Dermis blood vessel endothelial cell (primary cell): ENCODE measurements around the gene RAB33B. TPM values are rescaled to one million over a fixed set of nuclear protein-coding genes. Genes with fewer than 3 reads are reported as not detected.

ENCODE experiments used
- DNase-seq: peaks from one replicate; pipeline ENCODE4 v3.0.0; 2010
- total RNA-seq: library from RNA; depleted of rRNA; stranded (reverse); fragments of >200 nt; gene quantifications from 2 replicates; pipeline ENCODE4 v1.2.3, GENCODE V29; 2014

Gene RAB33B
- total RNA-seq, 1 donor from 2014 or later, result 27.1 TPM

- DNase-seq, result peak; percentile 64
Observed at GRCh38 chr4:139509727-139510410, 55.9 kb downstream of the RAB33B start.

DNA sequence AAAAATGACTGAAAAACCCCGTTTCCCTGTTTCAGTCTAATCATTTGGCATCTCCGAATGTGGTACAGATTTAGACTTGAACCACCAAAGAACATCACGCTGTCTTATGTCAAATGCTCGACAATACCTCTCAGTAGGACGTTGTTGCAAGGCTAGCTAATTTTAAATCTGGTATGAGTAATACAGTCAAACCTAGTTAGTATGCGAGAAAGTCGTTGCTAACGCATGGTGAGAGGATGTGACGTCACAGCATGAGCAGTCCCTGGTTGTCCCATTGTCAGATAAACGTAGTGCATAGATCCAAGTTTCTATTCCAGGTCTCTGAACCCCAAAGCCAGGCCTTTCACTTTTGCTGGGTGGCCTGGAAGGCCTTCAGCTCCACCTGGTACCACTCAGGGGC is 57.4 kb downstream of the RAB33B start:
- peak; percentile 68 for DNase-seq

DNA sequence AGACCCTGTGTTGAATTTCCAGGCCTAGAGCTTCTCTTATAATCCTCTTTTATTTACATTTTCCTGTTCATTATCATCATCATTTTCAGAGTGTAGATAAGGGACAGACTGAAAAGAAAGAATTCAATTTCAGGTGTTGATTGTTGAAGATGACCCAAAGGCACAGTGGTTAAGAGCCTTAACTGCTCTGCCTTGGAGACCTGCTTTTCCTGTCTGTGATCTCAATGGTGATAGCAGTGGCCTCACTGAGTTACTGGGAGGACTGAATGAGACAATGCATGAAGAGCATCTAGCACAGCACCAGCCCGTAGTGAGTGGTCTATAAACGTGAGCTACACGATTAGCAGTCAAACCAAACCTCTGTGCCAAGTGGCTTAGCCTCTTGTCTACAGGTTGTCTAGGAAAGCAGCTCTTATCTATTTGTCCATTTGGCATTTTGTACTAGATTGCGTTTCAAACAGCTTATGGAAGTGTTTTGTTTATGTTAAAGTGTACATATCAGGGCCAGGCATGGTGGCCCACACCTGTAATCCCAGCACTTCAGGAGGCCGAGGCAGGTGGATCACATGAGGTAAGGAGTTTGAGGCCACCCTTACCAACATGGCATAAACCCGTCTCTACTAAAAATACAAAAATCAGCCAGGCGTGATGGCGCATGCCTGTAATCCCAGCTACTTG is 60.6 kb downstream of the RAB33B start:
- no peak for DNase-seq

DNA sequence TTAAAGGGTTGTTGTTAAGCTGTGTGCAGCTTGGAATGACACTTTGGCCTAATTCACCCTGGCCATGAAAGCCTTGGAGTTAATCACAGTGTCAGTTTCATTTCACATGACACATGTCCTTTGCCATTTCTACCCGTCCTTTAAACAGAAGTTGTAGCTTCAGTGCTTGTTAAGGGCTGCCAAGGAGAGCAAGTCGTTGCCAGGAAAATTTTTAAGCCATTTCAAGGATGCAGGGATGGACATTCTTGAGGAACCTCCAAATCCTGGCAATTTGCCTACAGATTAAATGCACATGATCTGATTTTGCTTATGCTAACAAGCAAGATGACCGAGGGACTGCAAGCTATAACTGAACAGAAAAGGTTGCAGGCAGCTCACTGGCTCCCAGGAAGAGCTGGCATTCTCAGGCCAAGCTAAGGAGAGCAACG is 61.6 kb downstream of the RAB33B start:
- DNase-seq, result no peak

DNA sequence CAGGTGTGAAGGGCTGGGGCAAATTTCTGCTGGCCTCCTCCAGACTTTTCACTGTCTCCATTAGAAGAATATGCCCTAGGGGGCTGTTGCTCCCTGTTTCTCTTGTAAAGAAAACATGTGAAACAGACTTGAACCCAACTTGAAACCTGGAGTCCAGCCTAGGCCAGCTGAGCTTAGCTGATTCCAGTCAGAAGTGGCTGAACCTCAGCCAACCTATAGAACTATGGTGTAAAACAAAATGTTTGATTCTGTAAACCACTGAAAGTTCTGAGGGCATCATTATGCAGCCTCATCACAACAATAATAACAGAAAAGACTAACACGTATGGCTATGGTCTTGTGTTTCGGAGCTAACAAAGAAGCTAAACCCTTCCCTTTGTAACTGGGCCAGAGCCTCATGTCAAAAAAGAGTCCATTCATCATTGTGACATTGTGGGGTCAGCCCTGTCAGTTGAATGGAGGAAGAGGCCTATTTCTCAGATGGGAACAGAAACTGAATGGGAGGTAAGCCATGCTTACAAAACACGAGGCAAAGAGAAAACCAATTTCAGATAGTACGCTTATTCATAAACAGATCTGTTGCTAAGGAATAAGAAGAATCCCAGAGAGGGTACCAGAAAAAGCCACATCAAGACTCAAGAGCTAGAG is 68.0 kb downstream of the RAB33B start:
- DNase-seq, result no peak

- DNase-seq, result no peak
Observed at GRCh38 chr4:139522457-139522856, 68.5 kb downstream of the RAB33B start.

- peak; percentile 61 for DNase-seq
Observed at GRCh38 chr4:139523076-139523475, 69.2 kb downstream of the RAB33B start.

- no peak for DNase-seq
Observed at GRCh38 chr4:139524062-139524631, 70.2 kb downstream of the RAB33B start.

DNA sequence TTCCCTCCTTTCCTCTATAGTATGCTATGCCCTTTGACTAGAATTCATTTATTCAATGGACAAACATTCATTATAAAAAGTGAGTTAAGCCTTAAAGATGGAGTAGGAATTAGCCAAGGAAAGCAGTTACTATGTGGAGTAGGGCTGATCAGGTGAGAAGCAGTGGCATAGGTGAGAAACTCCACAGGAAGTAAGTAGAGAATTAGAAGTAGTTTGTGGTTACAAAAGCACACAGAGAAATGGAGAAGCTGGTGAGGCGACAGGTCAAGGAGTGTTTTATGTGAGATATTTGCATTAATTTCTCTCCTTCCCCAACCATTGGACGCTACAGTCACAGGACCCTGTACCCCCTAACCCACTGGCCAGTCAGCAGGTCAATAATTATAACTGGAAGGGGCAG is 71.5 kb downstream of the RAB33B start:
- DNase-seq, result no peak

Other genes with a start within 250 kb of the RAB33B start
- 0.68 and 2.9 TPM in 2 replicates for gene MGARP, start 173.9 kb upstream of the RAB33B start, total RNA-seq
- 23.7 and 34.6 TPM in 2 replicates for gene NAA15, start 152.6 kb upstream of the RAB33B start, total RNA-seq
- gene NDUFC1, start 151.6 kb upstream of the RAB33B start, total RNA-seq, result 43.2 and 49.2 TPM in 2 replicates
- gene SETD7, start 102.1 kb downstream of the RAB33B start, total RNA-seq, result 65.8 and 70.6 TPM in 2 replicates
- gene MGST2, start 211.7 kb downstream of the RAB33B start, total RNA-seq, result 84.3 and 117 TPM in 2 replicates